IPS-20b (cell line): ENCODE results near the gene ZNF354C.
"Not testable (repeated sequence)": the region's sequence is repeated elsewhere in the genome, so short reads cannot be mapped to it uniquely, and the experiment has no call there.

Source experiments
- H3K27ac ChIP-seq: one replicate; pipeline ENCODE4 v1.5.1; 2013; ENCODE audit warnings: low read length
- H3K27me3 ChIP-seq: 2 replicates; pipeline ENCODE4 v1.6.1; 2013; ENCODE audit warnings: mild to moderate bottlenecking, low read length, inconsistent platforms; ENCODE audit not compliant: insufficient read depth
- H3K36me3 ChIP-seq: 2 replicates; pipeline ENCODE4 v1.6.1; 2013; ENCODE audit warnings: low read depth, mild to moderate bottlenecking, inconsistent platforms, low read length, moderate library complexity; ENCODE audit not compliant: insufficient read depth
- H3K4me1 ChIP-seq: 2 replicates; pipeline ENCODE4 v1.6.1; 2013; ENCODE audit warnings: mild to moderate bottlenecking, control low read depth, inconsistent platforms, low read length, moderate library complexity; ENCODE audit not compliant: insufficient read depth
- H3K4me3 ChIP-seq: 2 replicates; pipeline ENCODE4 v1.5.1; 2013; ENCODE audit warnings: mild to moderate bottlenecking, low read length, inconsistent platforms
- H3K9ac ChIP-seq: 2 replicates; pipeline ENCODE4 v1.6.1; 2013; ENCODE audit warnings: low read depth, mild to moderate bottlenecking, inconsistent platforms, low read length, moderate library complexity
- H3K9me3 ChIP-seq: 2 replicates; pipeline ENCODE4 v1.6.1; 2013; ENCODE audit warnings: mild to moderate bottlenecking, low read depth, low read length, inconsistent platforms; ENCODE audit not compliant: insufficient read depth

Gene ZNF354C

DNA sequence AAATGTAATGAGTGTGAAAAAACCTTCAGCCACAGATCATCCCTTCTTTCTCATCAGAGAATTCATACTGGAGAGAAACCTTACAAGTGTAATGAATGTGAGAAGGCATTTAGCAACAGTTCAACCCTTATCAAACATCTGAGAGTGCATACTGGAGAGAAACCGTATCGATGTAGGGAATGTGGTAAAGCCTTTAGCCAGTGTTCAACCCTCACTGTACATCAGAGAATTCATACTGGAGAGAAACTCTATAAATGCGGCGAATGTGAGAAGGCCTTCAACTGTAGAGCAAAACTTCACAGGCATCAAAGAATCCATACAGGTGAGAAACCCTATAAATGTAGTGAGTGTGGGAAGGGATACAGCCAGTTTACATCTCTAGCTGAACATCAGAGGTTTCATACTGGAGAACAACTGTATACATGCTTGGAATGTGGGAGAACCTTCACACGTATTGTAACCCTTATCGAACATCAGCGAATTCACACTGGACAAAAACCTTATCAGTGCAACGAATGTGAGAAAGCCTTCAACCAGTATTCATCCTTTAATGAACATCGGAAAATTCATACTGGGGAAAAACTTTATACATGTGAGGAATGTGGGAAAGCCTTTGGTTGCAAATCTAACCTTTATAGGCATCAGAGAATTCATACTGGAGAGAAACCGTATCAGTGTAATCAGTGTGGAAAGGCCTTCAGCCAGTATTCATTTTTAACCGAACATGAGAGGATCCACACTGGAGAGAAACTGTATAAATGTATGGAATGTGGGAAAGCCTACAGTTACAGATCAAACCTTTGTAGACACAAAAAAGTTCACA is 19.2 kb downstream of the ZNF354C start:
- H3K9me3 ChIP-seq: peaks cover 98% of the 10 kb centered on the region
- no peak overlapping the region for H3K9ac ChIP-seq
- H3K4me1 ChIP-seq: no peaks in the 10 kb centered on the region
- H3K27ac ChIP-seq: no peak overlapping the region
- H3K4me3 ChIP-seq: 0 out of 2 replicates have a peak overlapping the region, but pooled peaks have one; percentile 29
- no peaks in the 10 kb centered on the region for H3K27me3 ChIP-seq
- peaks cover 20% of the 10 kb centered on the region; the same call in 1 of the 2 replicates for H3K36me3 ChIP-seq

DNA sequence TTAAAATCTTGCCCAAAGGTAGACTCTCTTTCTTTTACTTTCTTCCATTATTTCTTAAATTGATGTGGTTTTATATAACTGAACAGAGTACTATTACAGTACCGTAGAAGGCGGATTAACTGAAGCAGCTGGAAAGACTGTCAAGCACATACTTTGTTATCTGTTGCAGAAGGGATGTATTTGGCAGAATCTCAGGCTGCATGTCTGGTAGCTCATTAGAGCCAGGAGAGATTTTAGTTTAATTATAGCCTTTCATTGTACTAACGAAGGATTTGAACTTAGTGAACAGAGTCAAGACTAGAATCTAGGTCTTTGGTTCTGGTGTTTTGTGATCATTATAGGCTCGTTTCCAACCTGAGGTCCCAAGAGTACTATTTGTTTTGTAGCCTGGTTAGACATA is 20.6 kb downstream of the ZNF354C start:
- no peaks in the 10 kb centered on the region for H3K27me3 ChIP-seq
- peaks cover 20% of the 10 kb centered on the region; the same call in 1 of the 2 replicates for H3K36me3 ChIP-seq
- no peaks in the 10 kb centered on the region for H3K4me1 ChIP-seq
- no peak overlapping the region for H3K27ac ChIP-seq
- H3K9ac ChIP-seq: no peak overlapping the region
- H3K9me3 ChIP-seq: peaks cover 100% of the 10 kb centered on the region
- H3K4me3 ChIP-seq: no peak overlapping the region

DNA sequence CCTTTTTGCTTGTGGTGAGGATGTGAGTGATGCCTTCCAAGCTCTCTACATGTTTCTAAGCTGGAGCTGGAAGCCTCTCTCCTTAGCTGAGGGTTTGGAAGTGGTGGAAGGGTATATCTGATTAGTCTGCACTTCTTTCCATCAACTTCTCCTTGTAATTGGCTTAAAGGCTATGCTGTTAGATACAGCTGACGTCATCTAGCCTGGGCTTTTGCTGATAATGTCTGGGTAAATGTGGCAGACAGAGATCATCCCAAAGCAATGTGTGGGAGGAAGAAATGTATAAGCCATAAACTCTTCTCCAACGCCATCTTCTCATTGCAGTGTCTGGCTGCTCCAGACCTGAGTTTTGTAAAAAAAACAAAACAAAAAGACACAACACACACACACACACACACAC is 29.3 kb downstream of the ZNF354C start:
- Histone ChIP-seq H3K9me3 (peaks cover 94% of the 10 kb centered on the region), H3K9ac (no peak overlapping the region), H3K4me1 (no peaks in the 10 kb centered on the region), H3K36me3 (no peaks in the 10 kb centered on the region), H3K27ac (no peak overlapping the region), H3K27me3 (no peaks in the 10 kb centered on the region), H3K4me3 (no peak overlapping the region)

DNA sequence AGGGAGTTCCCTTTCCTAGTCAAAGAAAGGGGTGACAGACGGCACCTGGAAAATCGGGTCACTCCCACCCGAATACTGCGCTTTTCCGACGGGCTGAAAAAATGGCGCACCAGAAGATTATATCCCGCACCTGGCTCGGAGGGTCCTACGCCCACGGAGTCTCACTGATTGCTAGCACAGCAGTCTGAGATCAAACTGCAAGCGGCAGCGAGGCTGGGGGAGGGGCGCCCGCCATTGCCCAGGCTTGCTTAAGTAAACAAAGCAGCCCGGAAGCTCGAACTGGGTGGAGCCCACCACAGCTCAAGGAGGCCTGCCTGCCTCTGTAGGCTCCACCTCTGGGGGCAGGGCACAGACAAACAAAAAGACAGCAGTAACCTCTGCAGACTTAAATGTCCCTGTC is 41.1 kb downstream of the ZNF354C start:
- not testable (repeated sequence) for H3K9ac ChIP-seq, H3K27ac ChIP-seq, H3K4me3 ChIP-seq, H3K4me1 ChIP-seq, H3K36me3 ChIP-seq, H3K27me3 ChIP-seq
- peaks cover 37% of the 10 kb centered on the region for H3K9me3 ChIP-seq

DNA sequence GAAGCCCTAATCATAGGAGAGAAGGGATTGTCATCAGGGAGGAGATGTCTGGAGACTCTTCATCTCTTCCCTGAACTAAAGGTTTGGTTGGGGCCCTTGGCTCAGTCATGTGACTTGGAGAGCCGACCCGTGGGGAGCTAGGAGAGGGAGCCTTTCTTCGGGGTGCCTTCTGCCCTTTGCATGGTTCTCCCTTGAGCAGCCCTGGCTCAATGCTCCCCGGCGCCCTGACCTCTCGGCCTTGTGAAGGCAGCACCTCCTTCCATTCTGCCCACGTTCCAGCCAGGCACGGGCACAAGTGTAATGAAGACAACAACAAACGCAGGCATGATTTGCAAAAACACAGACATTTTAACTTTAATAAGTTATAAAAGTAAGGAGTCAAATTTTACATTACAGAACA is 50.4 kb downstream of the ZNF354C start:
- Histone ChIP-seq H3K4me3 (no peak overlapping the region), H3K27ac (no peak overlapping the region), H3K9ac (no peak overlapping the region), H3K4me1 (no peaks in the 10 kb centered on the region), H3K9me3 (peaks cover 58% of the 10 kb centered on the region), H3K27me3 (no peaks in the 10 kb centered on the region), H3K36me3 (no peaks in the 10 kb centered on the region)

DNA sequence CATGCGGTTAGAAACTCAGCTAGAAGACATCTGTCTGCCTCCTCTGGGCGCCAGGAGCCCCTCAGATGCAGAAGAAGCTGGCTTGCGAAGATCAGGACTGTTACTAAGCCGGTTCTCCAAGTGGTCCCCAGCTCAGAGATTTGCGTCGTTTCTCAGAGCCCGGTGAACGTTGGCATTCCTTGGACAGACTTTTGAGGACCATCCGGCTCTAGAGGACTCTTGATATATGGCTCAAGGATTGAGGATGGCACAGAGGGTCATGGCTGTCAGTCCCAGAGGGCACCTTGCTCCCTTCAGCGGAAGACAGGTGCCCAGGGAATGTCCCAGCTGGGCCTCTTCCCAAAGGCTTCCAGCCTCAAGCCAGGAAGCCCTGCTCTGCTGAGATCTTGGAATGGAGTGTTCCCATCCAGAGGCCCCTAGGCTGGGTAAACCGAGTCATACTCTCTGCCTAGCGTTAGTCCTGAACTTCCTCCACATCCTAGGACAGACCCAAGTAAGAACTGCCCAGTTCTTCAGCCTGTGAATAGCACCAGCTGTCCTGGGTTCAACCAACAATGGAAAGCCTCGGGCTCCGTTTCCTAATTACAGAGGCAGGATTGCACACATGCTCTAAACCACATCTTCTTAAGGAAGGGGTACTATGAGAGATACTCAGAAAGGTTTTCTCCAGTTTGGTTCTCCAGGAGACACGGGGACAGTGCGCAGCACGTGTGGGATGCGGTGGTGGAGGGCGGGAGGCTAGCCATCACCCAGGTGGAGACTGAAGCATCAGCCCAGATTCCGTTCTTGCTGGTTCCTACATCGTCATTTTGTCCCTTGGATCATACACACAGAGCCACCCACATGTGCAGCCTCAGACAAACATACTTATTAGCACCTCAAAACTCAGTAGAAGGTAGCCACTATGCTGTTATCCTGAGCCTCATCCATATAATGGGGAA is 51.4 kb downstream of the ZNF354C start:
- no peak overlapping the region for H3K9ac ChIP-seq
- H3K4me1 ChIP-seq: no peaks in the 10 kb centered on the region
- H3K4me3 ChIP-seq: no peak overlapping the region
- no peaks in the 10 kb centered on the region for H3K27me3 ChIP-seq
- H3K27ac ChIP-seq: no peak overlapping the region
- H3K36me3 ChIP-seq: no peaks in the 10 kb centered on the region
- peaks cover 68% of the 10 kb centered on the region for H3K9me3 ChIP-seq

DNA sequence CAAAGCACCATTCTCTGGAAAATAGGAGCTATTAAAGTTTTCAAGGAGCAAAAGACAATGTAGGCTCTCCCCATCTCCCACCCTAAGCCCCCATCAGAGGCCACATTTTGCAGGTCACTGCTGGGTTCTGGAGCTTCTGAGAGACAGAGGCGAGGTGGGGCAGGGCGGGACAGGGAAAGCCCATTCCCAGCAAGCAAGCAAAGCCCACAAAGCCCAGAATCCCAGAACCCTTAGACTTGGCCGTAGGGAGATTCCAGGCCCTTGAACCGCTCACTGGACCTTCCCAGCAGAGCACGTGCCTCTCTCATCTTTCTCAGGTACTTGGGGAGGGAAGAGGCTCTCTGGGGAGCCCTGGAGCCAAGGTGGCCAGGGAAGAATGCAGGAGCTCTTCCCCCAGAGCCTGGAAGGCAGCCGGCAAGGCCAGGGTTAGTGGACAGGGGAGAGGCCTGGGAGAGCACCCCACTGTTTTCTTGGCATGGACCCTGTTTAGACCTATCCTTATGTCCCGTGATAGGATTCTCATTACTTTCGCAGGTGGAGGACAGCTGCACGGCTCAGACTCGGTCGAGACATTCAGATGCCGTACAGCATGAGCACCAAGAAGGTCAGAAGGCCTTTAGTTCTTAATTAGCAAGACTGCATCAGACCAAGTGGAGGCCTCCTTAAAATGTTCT is 52.4 kb downstream of the ZNF354C start:
- Histone ChIP-seq H3K9me3 (peaks cover 70% of the 10 kb centered on the region), H3K4me1 (no peaks in the 10 kb centered on the region), H3K27me3 (no peaks in the 10 kb centered on the region), H3K4me3 (no peak overlapping the region), H3K36me3 (no peaks in the 10 kb centered on the region), H3K9ac (no peak overlapping the region), H3K27ac (no peak overlapping the region)

DNA sequence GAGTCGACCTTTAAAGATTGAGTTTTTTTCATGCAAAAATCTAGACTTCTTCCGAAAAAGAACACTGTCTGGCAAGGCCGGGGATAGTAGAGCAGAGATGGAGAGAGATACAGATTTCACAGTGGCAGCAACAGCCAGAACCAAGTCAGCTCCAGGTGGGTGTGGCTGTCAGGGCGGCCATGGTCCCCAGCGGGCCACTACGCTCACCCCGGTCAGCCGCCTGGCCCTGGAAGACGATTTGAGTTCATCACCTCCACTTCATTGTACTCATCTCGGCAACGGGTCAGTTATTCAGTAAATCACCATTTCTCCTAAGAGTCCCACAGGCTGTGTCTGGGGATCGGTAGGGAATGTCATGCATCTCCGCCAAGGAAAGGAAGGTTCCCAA is 53.0 kb downstream of the ZNF354C start:
- Histone ChIP-seq H3K36me3 (no peaks in the 10 kb centered on the region), H3K9ac (no peak overlapping the region), H3K27ac (no peak overlapping the region), H3K27me3 (no peaks in the 10 kb centered on the region), H3K4me3 (no peak overlapping the region), H3K9me3 (peaks cover 72% of the 10 kb centered on the region), H3K4me1 (no peaks in the 10 kb centered on the region)

DNA sequence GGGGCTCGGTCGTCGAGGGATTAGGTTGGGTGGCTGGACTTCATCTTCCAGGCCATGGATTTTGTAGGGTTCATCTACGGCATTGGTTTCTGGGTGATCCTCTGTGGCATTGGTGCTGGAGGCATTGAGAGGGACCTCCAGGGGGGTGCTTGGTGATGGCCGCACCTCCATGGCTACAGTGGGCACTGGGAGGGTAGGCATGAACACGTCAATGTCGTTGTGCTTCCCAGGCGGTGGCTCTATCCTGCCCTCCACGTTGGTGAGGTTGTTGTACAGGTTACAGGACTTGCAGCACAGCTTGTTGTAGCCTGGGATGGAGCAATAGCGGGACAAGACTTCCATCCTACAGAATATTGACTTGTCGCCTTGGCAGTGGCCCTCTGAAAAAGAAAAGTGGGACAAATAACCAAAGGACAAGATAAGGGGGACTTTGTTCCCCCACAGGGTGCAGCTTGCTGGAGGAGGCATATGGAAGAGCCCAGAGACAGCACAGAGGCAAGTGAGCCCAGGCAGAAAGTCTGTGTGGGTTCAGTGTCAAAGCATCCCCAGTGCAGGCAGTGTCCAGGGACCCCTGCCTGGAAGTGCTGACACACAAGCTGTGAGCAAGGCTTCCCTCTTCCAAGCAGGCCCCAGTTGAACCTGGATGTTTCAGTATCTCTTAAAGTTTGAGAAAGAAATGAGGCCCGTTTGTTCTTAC is 53.9 kb downstream of the ZNF354C start:
- no peaks in the 10 kb centered on the region for H3K36me3 ChIP-seq
- H3K27ac ChIP-seq: no peak overlapping the region
- H3K9me3 ChIP-seq: peaks cover 81% of the 10 kb centered on the region
- H3K4me3 ChIP-seq: no peak overlapping the region
- H3K9ac ChIP-seq: no peak overlapping the region
- no peaks in the 10 kb centered on the region for H3K4me1 ChIP-seq
- no peaks in the 10 kb centered on the region for H3K27me3 ChIP-seq

DNA sequence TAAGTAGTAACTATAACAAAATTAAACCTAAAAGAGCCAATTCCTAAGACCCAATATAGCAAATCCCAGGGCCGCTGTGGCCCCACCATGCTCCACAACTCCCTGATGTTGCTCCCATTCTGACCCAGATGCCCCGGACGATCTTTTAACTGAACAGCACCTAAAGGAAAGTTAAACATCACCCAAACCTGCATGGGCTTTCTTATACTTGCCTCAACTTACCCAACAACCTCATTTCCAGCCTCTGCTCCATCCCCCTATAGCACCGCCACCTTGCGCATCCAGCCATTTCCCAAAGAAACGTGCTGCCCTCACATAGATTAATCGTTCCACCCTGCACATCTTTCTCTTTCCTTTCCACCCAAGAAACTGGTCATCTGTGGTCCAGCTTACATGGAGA is 54.6 kb downstream of the ZNF354C start:
- H3K9me3 ChIP-seq: peaks cover 88% of the 10 kb centered on the region
- no peak overlapping the region for H3K4me3 ChIP-seq
- H3K36me3 ChIP-seq: no peaks in the 10 kb centered on the region
- H3K27me3 ChIP-seq: no peaks in the 10 kb centered on the region
- H3K27ac ChIP-seq: no peak overlapping the region
- no peaks in the 10 kb centered on the region for H3K4me1 ChIP-seq
- no peak overlapping the region for H3K9ac ChIP-seq

DNA sequence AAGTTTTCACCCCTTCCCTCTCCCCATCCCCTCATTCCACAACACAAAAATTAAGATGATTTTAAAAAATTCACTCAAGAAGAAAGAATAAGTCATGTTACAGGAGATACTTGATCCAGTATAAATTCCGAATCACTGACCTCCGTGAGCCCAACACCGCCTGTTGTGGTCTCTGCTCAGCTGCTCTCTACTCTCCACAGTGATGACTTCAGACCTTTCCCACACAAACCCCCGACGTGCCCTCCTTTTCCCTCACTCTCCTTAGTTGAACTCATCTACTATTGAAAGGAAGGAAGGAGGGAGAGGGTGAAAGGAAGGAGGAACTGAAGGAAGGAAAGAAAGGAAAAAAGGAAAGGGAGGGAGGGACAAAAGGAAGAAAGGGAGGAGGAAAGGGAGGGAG is 55.1 kb downstream of the ZNF354C start:
- H3K4me1 ChIP-seq: no peaks in the 10 kb centered on the region
- H3K36me3 ChIP-seq: no peaks in the 10 kb centered on the region
- no peak overlapping the region for H3K4me3 ChIP-seq
- H3K27me3 ChIP-seq: no peaks in the 10 kb centered on the region
- H3K27ac ChIP-seq: no peak overlapping the region
- H3K9ac ChIP-seq: no peak overlapping the region
- peaks cover 94% of the 10 kb centered on the region for H3K9me3 ChIP-seq
